ENCODE data around the gene ANO2.

Gene ANO2

GRCh38 chr12:5742258-5742657 is 202.8 kb downstream of the ANO2 start:
- no peak for FAIRE-seq
- DNase-seq (ENCODE audit: insufficient read length, low spot score), result no peak

GRCh38 chr12:5739917-5740316 is 205.1 kb downstream of the ANO2 start:
- no peak for DNase-seq (ENCODE audit: insufficient read length, low spot score)
- FAIRE-seq, result no peak

GRCh38 chr12:5737778-5738177 is 207.3 kb downstream of the ANO2 start:
- FAIRE-seq (no peak), DNase-seq (ENCODE audit: insufficient read length, low spot score) (no peak)

GRCh38 chr12:5736527-5736926 is 208.5 kb downstream of the ANO2 start:
- FAIRE-seq (no peak), DNase-seq (ENCODE audit: insufficient read length, low spot score) (no peak)

- FAIRE-seq (no peak), DNase-seq (ENCODE audit: insufficient read length, low spot score) (no peak)
These were observed 209.0 kb downstream of the ANO2 start for GRCh38 chr12:5736016-5736415.

- DNase-seq (ENCODE audit: insufficient read length, low spot score) (no peak), FAIRE-seq (no peak)
These were observed 211.1 kb downstream of the ANO2 start for GRCh38 chr12:5733916-5734315.

- no peak for DNase-seq (ENCODE audit: insufficient read length, low spot score)
- FAIRE-seq, result no peak
These were observed 211.8 kb downstream of the ANO2 start for GRCh38 chr12:5733136-5733755.

- no peak for FAIRE-seq
- no peak for DNase-seq (ENCODE audit: insufficient read length, low spot score)
These were observed 214.1 kb downstream of the ANO2 start for GRCh38 chr12:5730962-5731361.

- DNase-seq (ENCODE audit: insufficient read length, low spot score), result no peak
- no peak for FAIRE-seq
These were observed 221.3 kb downstream of the ANO2 start for GRCh38 chr12:5723711-5724252.

GRCh38 chr12:5723071-5723470 is 222.0 kb downstream of the ANO2 start:
- no peak for FAIRE-seq

GRCh38 chr12:5720381-5721005 is 224.6 kb downstream of the ANO2 start:
- DNase-seq (ENCODE audit: insufficient read length, low spot score) (no peak), FAIRE-seq (no peak)

More at GRCh38 chr12:5723071-5723470, 222.0 kb downstream of the ANO2 start:
- DNase-seq (ENCODE audit: insufficient read length, low spot score), result no peak

GRCh38 chr12:5718680-5719079 is 226.4 kb downstream of the ANO2 start:
- no peak for FAIRE-seq
- DNase-seq (ENCODE audit: insufficient read length, low spot score), result no peak

- FAIRE-seq (no peak), DNase-seq (ENCODE audit: insufficient read length, low spot score) (no peak)
These were observed 227.0 kb downstream of the ANO2 start for GRCh38 chr12:5718073-5718472.

GRCh38 chr12:5716976-5717375 is 228.1 kb downstream of the ANO2 start:
- FAIRE-seq (no peak), DNase-seq (ENCODE audit: insufficient read length, low spot score) (no peak)

- no peak for FAIRE-seq
- DNase-seq (ENCODE audit: insufficient read length, low spot score), result no peak
These were observed 228.9 kb downstream of the ANO2 start for GRCh38 chr12:5716201-5716600.

GRCh38 chr12:5715021-5715420 is 230.0 kb downstream of the ANO2 start:
- DNase-seq (ENCODE audit: insufficient read length, low spot score) (no peak), FAIRE-seq (no peak)

GRCh38 chr12:5713599-5714081 is 231.4 kb downstream of the ANO2 start:
- FAIRE-seq (no peak), DNase-seq (ENCODE audit: insufficient read length, low spot score) (no peak)

GRCh38 chr12:5710260-5710878 is 234.7 kb downstream of the ANO2 start:
- DNase-seq (ENCODE audit: insufficient read length, low spot score), result no peak
- FAIRE-seq, result no peak

- FAIRE-seq, result peak; percentile 52
These were observed 236.7 kb downstream of the ANO2 start for GRCh38 chr12:5708371-5708770.

GRCh38 chr12:5706247-5706646 is 238.8 kb downstream of the ANO2 start:
- FAIRE-seq (no peak), DNase-seq (ENCODE audit: insufficient read length, low spot score) (no peak)

More at GRCh38 chr12:5708371-5708770, 236.7 kb downstream of the ANO2 start:
- DNase-seq (ENCODE audit: insufficient read length, low spot score), result no peak

- FAIRE-seq (no peak), DNase-seq (ENCODE audit: insufficient read length, low spot score) (no peak)
These were observed 239.3 kb downstream of the ANO2 start for GRCh38 chr12:5705791-5706190.
